Smooth muscle cell (in vitro differentiated cells): ENCODE results near the gene MORC3. TPM values are rescaled to one million over a fixed set of nuclear protein-coding genes. Genes with fewer than 3 reads are reported as not detected.

ENCODE experiments used
- DNase-seq: peaks from one replicate; lab custom pipeline; 2025; ENCODE audit not compliant: unreplicated experiment; lab: John Stamatoyannopoulos, UW
- H2AFZ ChIP-seq: fragments of 200-600 bp; sonication (generic); 2 replicates; pipeline ENCODE4 v1.6.0; 2016; ENCODE audit warnings: antibody characterized with exemption, low read depth, mild to moderate bottlenecking
- H3F3A ChIP-seq: fragments of 200-600 bp; sonication (generic); 2 replicates; pipeline ENCODE4 v1.6.0; 2017; ENCODE audit warnings: antibody characterized with exemption, low read depth
- H3K27ac ChIP-seq: fragments of 200-600 bp; sonication (generic); 2 replicates; pipeline ENCODE4 v1.5.1; 2016; ENCODE audit warnings: low read depth, mild to moderate bottlenecking
- H3K27me3 ChIP-seq: fragments of 200-600 bp; sonication (generic); 2 replicates; pipeline ENCODE4 v1.6.1; 2016; ENCODE audit warnings: low read depth, mild to moderate bottlenecking
- H3K36me3 ChIP-seq: fragments of 200-600 bp; sonication (generic); 2 replicates; pipeline ENCODE4 v1.5.1; 2016; ENCODE audit warnings: low read depth
- H3K4me1 ChIP-seq: fragments of 200-600 bp; sonication (generic); 2 replicates; pipeline ENCODE4 v1.5.1; 2016; ENCODE audit warnings: low read depth
- H3K4me2 ChIP-seq: fragments of 200-600 bp; sonication (generic); 2 replicates; pipeline ENCODE4 v1.6.0; 2016; ENCODE audit warnings: mild to moderate bottlenecking
- H3K4me3 ChIP-seq: fragments of 200-600 bp; sonication (generic); 2 replicates; pipeline ENCODE4 v1.5.1; 2016; ENCODE audit warnings: mild to moderate bottlenecking
- H3K79me2 ChIP-seq: fragments of 200-600 bp; sonication (generic); 2 replicates; pipeline ENCODE4 v1.6.0; 2016; ENCODE audit warnings: low read depth, mild to moderate bottlenecking
- H3K9ac ChIP-seq: fragments of 200-600 bp; sonication (generic); 2 replicates; pipeline ENCODE4 v1.6.0; 2016; ENCODE audit warnings: low read depth
- H3K9me3 ChIP-seq: fragments of 200-600 bp; sonication (generic); replicated peaks from 2 replicates; pipeline ENCODE4 v1.5.1; 2016; ENCODE audit warnings: low read depth
- H4K20me1 ChIP-seq: fragments of 200-600 bp; sonication (generic); 2 replicates; pipeline ENCODE4 v1.6.0; 2016; ENCODE audit warnings: low read depth
- CTCF ChIP-seq: fragments of 200-600 bp; sonication (generic); IDR thresholded peaks from 2 replicates; pipeline ENCODE4 v1.5.1; 2017; ENCODE audit warnings: borderline replicate concordance, mild to moderate bottlenecking, antibody characterized with exemption; ENCODE audit not compliant: insufficient read depth, poor library complexity, severe bottlenecking
- WGBS: methylation state at CpG from one replicate; pipeline ENCODE4 v1.1.7; 2016; ENCODE audit warnings: low lambda C conversion rate; 5-methylcytosine and 5-hydroxymethylcytosine counted together
- polyA plus RNA-seq: library from polyadenylated mRNA; unstranded; fragments of >200 nt; fragmentation: Nextera tagmentation; extraction: Ambion mirVana; gene quantifications from 2 replicates; pipeline ENCODE4 v1.2.1, GENCODE V29; 2016
- total RNA-seq: library from RNA; depleted of rRNA; stranded (reverse); fragments of >200 nt; gene quantifications from 2 replicates; pipeline ENCODE4 v1.2.3, GENCODE V29; 2014

Gene MORC3
- total and polyA plus RNA-seq, 2 experiments from 2014 or later = 11.6 to 44.3 TPM

GRCh38 chr21:36420571-36421339 lies 100.8 kb downstream of the MORC3 start:
- Histone ChIP-seq H3K36me3 (no peaks in the 10 kb centered on the region), H3K4me2 (no peak overlapping the region), H4K20me1 (no peaks in the 10 kb centered on the region), H3K4me1 (no peaks in the 10 kb centered on the region), H3K9me3 (no peaks in the 10 kb centered on the region), H3K9ac (no peak overlapping the region), H2AFZ (no peak overlapping the region), H3K4me3 (no peak overlapping the region), H3K27me3 (no peaks in the 10 kb centered on the region), H3K79me2 (no peaks in the 10 kb centered on the region), H3F3A (peaks cover 9% of the 10 kb centered on the region), H3K27ac (no peak overlapping the region)
- WGBS = 97% methylated on average over 18 of the region's 18 CpGs
- no peak for DNase-seq
- TF ChIP-seq CTCF = no peak

- no peaks in the 10 kb centered on the region for H3K27me3 ChIP-seq
- no peak overlapping the region for H2AFZ ChIP-seq
- peak; percentile 67 for TF ChIP-seq CTCF
- no peak overlapping the region for H3K4me3 ChIP-seq
- H3K9me3 ChIP-seq = no peaks in the 10 kb centered on the region
- no peak overlapping the region for H3K27ac ChIP-seq
- no peaks in the 10 kb centered on the region for H4K20me1 ChIP-seq
- no peak overlapping the region for H3K9ac ChIP-seq
- WGBS = 48% methylated on average over 28 of the region's 28 CpGs
- no peak for DNase-seq
- no peaks in the 10 kb centered on the region for H3K36me3 ChIP-seq
- no peak overlapping the region for H3K4me2 ChIP-seq
- H3K4me1 ChIP-seq = no peaks in the 10 kb centered on the region
- H3K79me2 ChIP-seq = no peaks in the 10 kb centered on the region
- H3F3A ChIP-seq = peaks cover 14% of the 10 kb centered on the region
Measured at GRCh38 chr21:36422279-36423098, 102.5 kb downstream of the MORC3 start.

GRCh38 chr21:36423771-36424433 lies 103.9 kb downstream of the MORC3 start:
- H4K20me1 ChIP-seq = no peaks in the 10 kb centered on the region
- no peak overlapping the region for H3K9ac ChIP-seq
- no peaks in the 10 kb centered on the region for H3K9me3 ChIP-seq
- no peak for DNase-seq
- H3K79me2 ChIP-seq = no peaks in the 10 kb centered on the region
- H3K27me3 ChIP-seq = no peaks in the 10 kb centered on the region
- H3K27ac ChIP-seq = peak overlapping the region; percentile 74
- H3K4me3 ChIP-seq = no peak overlapping the region
- H3K36me3 ChIP-seq = no peaks in the 10 kb centered on the region
- H3K4me2 ChIP-seq = no peak overlapping the region
- no peak overlapping the region for H2AFZ ChIP-seq
- no peaks in the 10 kb centered on the region for H3K4me1 ChIP-seq
- 79% methylated on average over 12 of the region's 12 CpGs for WGBS
- TF ChIP-seq CTCF = no peak
- H3F3A ChIP-seq = peaks cover 14% of the 10 kb centered on the region
